Skin of body (tissue), 2 donors: Measurements from ENCODE around the gene RNF148. TPM values are rescaled to one million over a fixed set of nuclear protein-coding genes. Genes with fewer than 3 reads are reported as not detected.
"Not testable (repeated sequence)": the region's sequence is repeated elsewhere in the genome, so short reads cannot be mapped to it uniquely, and the experiment has no call there.

Experiments used
- DNase-seq: peaks from one replicate; lab custom pipeline; 2025; lab: John Stamatoyannopoulos, UW
- total RNA-seq: library from RNA; depleted of rRNA; stranded (reverse); fragments of >200 nt; gene quantifications from one replicate; pipeline ENCODE4 v1.2.3, GENCODE V29; 2014

RNF148 gene
- total RNA-seq, 1 donor from 2014 or later = 0.89 TPM

- no peak for DNase-seq
These were observed 11.0 kb downstream of the RNF148 start for GRCh38 chr7:122691569-122692235.

- no peak for DNase-seq
These were observed 13.2 kb downstream of the RNF148 start for GRCh38 chr7:122689346-122690109.

GRCh38 chr7:122688400-122688998, 14.2 kb downstream of the RNF148 start:
- DNase-seq = no peak

- no peak for DNase-seq
These were observed 16.3 kb downstream of the RNF148 start for GRCh38 chr7:122686360-122686878.

GRCh38 chr7:122684504-122684903, 18.2 kb downstream of the RNF148 start:
- no peak for DNase-seq

GRCh38 chr7:122682815-122683550, 19.7 kb downstream of the RNF148 start:
- no peak for DNase-seq

- DNase-seq = not testable (repeated sequence)
These were observed 21.5 kb downstream of the RNF148 start for GRCh38 chr7:122681186-122681585.

- no peak for DNase-seq
These were observed 22.9 kb downstream of the RNF148 start for GRCh38 chr7:122679813-122680212.

- not testable (repeated sequence) for DNase-seq
These were observed 23.4 kb downstream of the RNF148 start for GRCh38 chr7:122679269-122679709.

GRCh38 chr7:122677149-122677548, 25.6 kb downstream of the RNF148 start:
- DNase-seq = no peak

- no peak for DNase-seq
These were observed 26.3 kb downstream of the RNF148 start for GRCh38 chr7:122676466-122676865.

- no peak for DNase-seq
These were observed 27.1 kb downstream of the RNF148 start for GRCh38 chr7:122675621-122676020.

GRCh38 chr7:122675011-122675410, 27.7 kb downstream of the RNF148 start:
- DNase-seq = no peak

GRCh38 chr7:122674502-122674901, 28.2 kb downstream of the RNF148 start:
- peak; percentile 55 for DNase-seq

GRCh38 chr7:122673951-122674350, 28.8 kb downstream of the RNF148 start:
- DNase-seq = no peak

GRCh38 chr7:122672536-122672935, 30.2 kb downstream of the RNF148 start:
- no peak for DNase-seq

GRCh38 chr7:122663733-122664132, 39.0 kb downstream of the RNF148 start:
- no peak for DNase-seq

GRCh38 chr7:122658856-122659255, 43.9 kb downstream of the RNF148 start:
- DNase-seq = no peak

GRCh38 chr7:122653685-122654084, 49.0 kb downstream of the RNF148 start:
- DNase-seq = no peak

- no peak for DNase-seq
These were observed 49.8 kb downstream of the RNF148 start for GRCh38 chr7:122652876-122653275.
